GOT3 (cell line): Measurements from ENCODE around the gene NSD2.
"Not testable (repeated sequence)": the region's sequence is repeated elsewhere in the genome, so short reads cannot be mapped to it uniquely, and the experiment has no call there.

Source experiments
- DNase-seq: peaks from one replicate; lab custom pipeline; 2025; ENCODE audit warnings: mixed read lengths; lab: John Stamatoyannopoulos, UW

The NSD2 gene

GRCh38 chr4:1870578-1871443, at the start of gene NSD2:
Gene NSD2 (plus strand): TSS chr4:1871393. CDS start chr4:1900655, 29,262 bp downstream.
- DNase-seq = peak; percentile 77

GRCh38 chr4:1821679-1822567, 49.3 kb upstream of the NSD2 start:
- no peak for DNase-seq

- no peak for DNase-seq
Measured at GRCh38 chr4:1822568-1823544, 48.3 kb upstream of the NSD2 start.

- DNase-seq = no peak
Measured at GRCh38 chr4:1823545-1823932, 47.7 kb upstream of the NSD2 start.

GRCh38 chr4:1824746-1825145, 46.4 kb upstream of the NSD2 start:
- DNase-seq = no peak

- no peak for DNase-seq
Measured at GRCh38 chr4:1825326-1825725, 45.9 kb upstream of the NSD2 start.

- no peak for DNase-seq
Measured at GRCh38 chr4:1826531-1827350, 44.5 kb upstream of the NSD2 start.

GRCh38 chr4:1830234-1830633, 41.0 kb upstream of the NSD2 start:
- DNase-seq = no peak

- no peak for DNase-seq
Measured at GRCh38 chr4:1830642-1831228, 40.5 kb upstream of the NSD2 start.

GRCh38 chr4:1831331-1831730, 39.9 kb upstream of the NSD2 start:
- DNase-seq = no peak

- no peak for DNase-seq
Measured at GRCh38 chr4:1832690-1833089, 38.5 kb upstream of the NSD2 start.

GRCh38 chr4:1833307-1834046, 37.7 kb upstream of the NSD2 start:
- no peak for DNase-seq

- DNase-seq = no peak
Measured at GRCh38 chr4:1834047-1834775, 37.0 kb upstream of the NSD2 start.

- DNase-seq = not testable (repeated sequence)
Measured at GRCh38 chr4:1835836-1836235, 35.4 kb upstream of the NSD2 start.

GRCh38 chr4:1836650-1837049, 34.5 kb upstream of the NSD2 start:
- no peak for DNase-seq

- DNase-seq = no peak
Measured at GRCh38 chr4:1837069-1837468, 34.1 kb upstream of the NSD2 start.

- DNase-seq = no peak
Measured at GRCh38 chr4:1839282-1839681, 31.9 kb upstream of the NSD2 start.

- no peak for DNase-seq
Measured at GRCh38 chr4:1841201-1841886, 29.8 kb upstream of the NSD2 start.

- DNase-seq = no peak
Measured at GRCh38 chr4:1841887-1842210, 29.3 kb upstream of the NSD2 start.
